Endothelial cell of umbilical vein (primary cell): ENCODE results near the gene SUFU. TPM values are rescaled to one million over a fixed set of nuclear protein-coding genes. Genes with fewer than 3 reads are reported as not detected.
A peak's percentile ranks its signal among the peaks of the same experiment; 100 is the strongest.

Source experiments
- BruUV-seq: library from RNA; stranded (reverse); fragments of 400-500 nt; replicated peaks from 2 replicates; lab custom pipeline; 2021; lab: Mats Ljungman, UMichigan
- CTCF ChIA-PET: fragments of 300-600, 350-600 bp; sonication (Branson Sonifier 250); formaldehyde crosslinking; loops from one replicate; lab custom pipeline; 2021; ENCODE audit warnings: antibody characterized with exemption, inconsistent platforms; lab: Charles Lee
- POLR2A ChIA-PET: fragments of 300-600, 350-600 bp; sonication (Branson Sonifier 250); formaldehyde crosslinking; loops from one replicate; lab custom pipeline; 2021; ENCODE audit warnings: antibody characterized with exemption, inconsistent platforms; lab: Charles Lee
- DNase-seq: peaks from one replicate; pipeline ENCODE4 v3.0.0-alpha.2; 2011; ENCODE audit warnings: low read depth, low spot score
- FAIRE-seq: peaks from 2 replicates; lab custom pipeline; 2011; peaks lifted over from hg19 to GRCh38; lab: Jason Lieb, UNC
- H2AFZ ChIP-seq: 2 replicates; pipeline ENCODE4 v1.6.0; 2012; ENCODE audit warnings: low read depth, low read length, control low read depth, inconsistent platforms
- H3K27ac ChIP-seq: 2 replicates; pipeline ENCODE4 v1.5.1; 2011; ENCODE audit warnings: low read depth, mild to moderate bottlenecking, control low read depth, low read length, moderate library complexity; ENCODE audit not compliant: insufficient read depth
- H3K27me3 ChIP-seq, 2 experiments: 2 replicates each; pipeline versions ENCODE4 v1.6.0 to v1.6.1; 2011; ENCODE audit warnings: low read length in 2 of 2, mixed read lengths in 1 of 2; ENCODE audit not compliant: control insufficient read depth in 2 of 2, insufficient read depth in 2 of 2
- H3K36me3 ChIP-seq, 2 experiments: 2 replicates in 1 of 2; 3 replicates in 1 of 2; pipeline ENCODE4 v1.5.1; 2011; ENCODE audit warnings: low read length in 2 of 2, mild to moderate bottlenecking in 1 of 2, moderate library complexity in 1 of 2; ENCODE audit not compliant: control insufficient read depth in 2 of 2, insufficient read depth in 2 of 2; ENCODE audit errors: extremely low read depth in 1 of 2
- H3K4me1 ChIP-seq: 3 replicates; pipeline ENCODE4 v1.5.1; 2011; ENCODE audit warnings: mild to moderate bottlenecking, low read length; ENCODE audit not compliant: control insufficient read depth, insufficient read depth; ENCODE audit errors: extremely low read depth
- H3K4me2 ChIP-seq: 2 replicates; pipeline ENCODE4 v1.6.1; 2011; ENCODE audit warnings: low read length, control low read depth, mixed read lengths; ENCODE audit not compliant: insufficient read depth
- H3K4me3 ChIP-seq, 3 experiments: fragments of 200-600 bp in 1 of 3; sonication (generic), shearing (Covaris generic) in 1 of 3; replicated peaks in 1 of 3; 2 replicates each; pipeline ENCODE4 v1.5.1; 2011 to 2016; ENCODE audit warnings: control low read depth in 3 of 3, low read length in 3 of 3, mild to moderate bottlenecking in 2 of 3, inconsistent platforms in 1 of 3, low read depth in 1 of 3, moderate library complexity in 1 of 3; ENCODE audit not compliant: insufficient read depth in 1 of 3
- H3K79me2 ChIP-seq: 2 replicates; pipeline ENCODE4 v1.6.0; 2012; ENCODE audit warnings: low read length, inconsistent platforms; ENCODE audit not compliant: control insufficient read depth, insufficient read depth
- H3K9ac ChIP-seq: replicated peaks from 2 replicates; pipeline ENCODE3; 2011; ENCODE audit warnings: low read length, control low read depth; ENCODE audit not compliant: insufficient read depth; ENCODE audit errors: extremely low read depth
- H3K9me1 ChIP-seq: replicated peaks from 3 replicates; pipeline ENCODE4 v1.6.0; 2011; ENCODE audit warnings: mild to moderate bottlenecking, low read length; ENCODE audit not compliant: control insufficient read depth, insufficient read depth; ENCODE audit errors: extremely low read depth
- H3K9me3 ChIP-seq: replicated peaks from 2 replicates; pipeline ENCODE4 v1.5.1; 2012; ENCODE audit warnings: low read length, inconsistent platforms; ENCODE audit not compliant: control insufficient read depth, insufficient read depth
- H4K20me1 ChIP-seq: replicated peaks from 2 replicates; pipeline ENCODE3; 2011; ENCODE audit warnings: mild to moderate bottlenecking, low read length; ENCODE audit not compliant: control insufficient read depth, insufficient read depth; ENCODE audit errors: extremely low read depth
- CTCF ChIP-seq, 2 donors: IDR thresholded peaks; 1 replicate in 1 of 2; 2 replicates in 1 of 2; pipeline ENCODE4 v1.5.1; 2011; ENCODE audit warnings: low read length in 2 of 2, mild to moderate bottlenecking in 2 of 2, moderate library complexity in 2 of 2, control low read depth in 1 of 2, inconsistent platforms in 1 of 2, low read depth in 1 of 2; ENCODE audit not compliant: insufficient read depth in 1 of 2; ENCODE audit errors: extremely low read depth in 1 of 2
- EZH2 ChIP-seq: IDR thresholded peaks from 2 replicates; pipeline ENCODE4 v1.6.1; 2012; ENCODE audit warnings: borderline replicate concordance, low read depth, mild to moderate bottlenecking, moderate library complexity, low read length, inconsistent platforms; ENCODE audit not compliant: severe bottlenecking
- FOS ChIP-seq: IDR thresholded peaks from 2 replicates; pipeline ENCODE4 v1.6.1; 2011; ENCODE audit warnings: mild to moderate bottlenecking, low read length, moderate library complexity, borderline replicate concordance; ENCODE audit not compliant: insufficient read depth
- GATA2 ChIP-seq: IDR thresholded peaks from 2 replicates; pipeline ENCODE4 v1.7.0; 2011; ENCODE audit warnings: low read depth, mild to moderate bottlenecking, moderate library complexity, mixed read lengths, low read length; ENCODE audit not compliant: insufficient read length, insufficient read depth
- JUN ChIP-seq: IDR thresholded peaks from 2 replicates; pipeline ENCODE4 v1.6.1; 2011; ENCODE audit warnings: borderline replicate concordance, low read depth; ENCODE audit not compliant: insufficient read length, insufficient read depth
- MAX ChIP-seq: IDR thresholded peaks from 2 replicates; pipeline ENCODE4 v1.6.1; 2011; ENCODE audit not compliant: insufficient read depth, insufficient read length
- MYC ChIP-seq: IDR thresholded peaks from one replicate; pipeline ENCODE4 v1.6.1; 2011; ENCODE audit warnings: mild to moderate bottlenecking, low read depth, low read length
- POLR2A ChIP-seq: IDR thresholded peaks from 2 replicates; pipeline ENCODE4 v1.6.1; 2012; ENCODE audit warnings: low read depth, mild to moderate bottlenecking, control low read depth, low read length
- POLR2AphosphoS5 ChIP-seq: IDR thresholded peaks from 2 replicates; pipeline ENCODE4 v1.6.1; 2012; ENCODE audit warnings: low read depth, mild to moderate bottlenecking, control low read depth, low read length, moderate library complexity; ENCODE audit not compliant: insufficient read depth
- dilution Hi-C: fragments of 300-500 bp; cut with MboI; formaldehyde crosslinking; loops from one replicate; pipeline ENCODE4 v1.15.0; 2019; ENCODE audit warnings: low sequenced_read_pairs; ENCODE audit not compliant: extremely low pct_ligation_motif_present
- intact Hi-C: fragments of 100-400 bp; cut with micrococcal nuclease; formaldehyde crosslinking; loops from one replicate; pipeline ENCODE4 v1.10.0; 2022
- polyA plus RNA-seq, 4 experiments: library from polyadenylated mRNA; depleted of rRNA in 3 of 4; stranded (reverse) in 3 of 4; unstranded in 1 of 4; fragments of >200 nt; gene quantifications; 2 replicates each; pipeline versions ENCODE4 v1.2.1 to v1.2.3, GENCODE V29; 2011 to 2012; ENCODE audit warnings: missing spikeins in 1 of 4
- total RNA-seq: library from RNA; stranded (reverse); gene quantifications from 2 replicates; pipeline ENCODE4 v1.2.3, GENCODE V29; 2021

The SUFU gene
- total and polyA plus RNA-seq, 2 donors (not counting 3 experiments of a cell fraction or from before 2014, with no cell fraction given): 10.1 to 16.3 TPM

GRCh38 chr10:102476466-102477141 is 27.2 kb upstream of the SUFU start:
- CTCF ChIA-PET: interaction anchor here (1.4 kb wide), 1 partner anchor 307 kb away, joined by 6 read pairs; no protein-coding TSS in a partner anchor
- Histone ChIP-seq H3K9ac (no peak overlapping the region), H3K4me1 (no peaks in the 10 kb centered on the region), H4K20me1 (no peaks in the 10 kb centered on the region), H3K36me3 (peaks cover 6 to 22% of the 10 kb centered on the region in 2 experiments), H3K4me3 (no peak overlapping the region), H3K27ac (no peak overlapping the region), H3K79me2 (no peaks in the 10 kb centered on the region), H3K27me3 (no peaks in the 10 kb centered on the region), H3K9me1 (no peaks in the 10 kb centered on the region), H2AFZ (no peak overlapping the region), H3K4me2 (no peak overlapping the region), H3K9me3 (no peaks in the 10 kb centered on the region)
- FAIRE-seq (no peak), DNase-seq (no peak)
- dilution Hi-C loops (no loop called here), intact Hi-C loops (no loop called here)
- POLR2A ChIA-PET: interaction anchor here (1.0 kb wide), 1 partner anchor 44 kb away, joined by 5 read pairs; the partner anchor contains the start of gene CUEDC2
- TF ChIP-seq CTCF (IDR thresholded peaks at IDR 0.05; ENCODE audit: extremely low read depth in 1 of 2, insufficient read depth in 1 of 2, low read depth in 1 of 2, low read length in 2 of 2): no peak
- TF ChIP-seq POLR2A: peak; percentile 17
- no TSS peak for BruUV-seq

GRCh38 chr10:102479651-102480050 is 24.1 kb upstream of the SUFU start:
- no TSS peak for BruUV-seq
- no peak overlapping the region for H3K27ac ChIP-seq
- H3K4me2 ChIP-seq: no peak overlapping the region
- no peak overlapping the region for H3K9ac ChIP-seq
- dilution Hi-C loops: no loop called here
- no peaks in the 10 kb centered on the region for H3K9me1 ChIP-seq
- intact Hi-C loops: loop anchor here (1.0 to 2.0 kb wide), 3 partner anchors 85 to 310 kb away; no protein-coding TSS in a partner anchor
- H3K4me3 ChIP-seq: no peak overlapping the region
- TF ChIP-seq EZH2: no peak
- no peak for TF ChIP-seq MAX
- no peak for TF ChIP-seq MYC
- TF ChIP-seq POLR2AphosphoS5: no peak
- TF ChIP-seq FOS: no peak
- no peak for TF ChIP-seq POLR2A
- TF ChIP-seq GATA2: no peak
- no peak for TF ChIP-seq CTCF (IDR thresholded peaks at IDR 0.05; ENCODE audit: extremely low read depth in 1 of 2, insufficient read depth in 1 of 2, low read depth in 1 of 2, low read length in 2 of 2)
- TF ChIP-seq JUN: no peak
- no peak overlapping the region for H2AFZ ChIP-seq
- H3K4me1 ChIP-seq: no peaks in the 10 kb centered on the region
- ChIA-PET POLR2A (interaction anchor here (0.5 kb wide), 1 partner anchor 356 kb away, joined by 5 read pairs; no protein-coding TSS in a partner anchor), CTCF (interaction anchor here (0.8 to 3.1 kb wide), 19 partner anchors 11 to 311 kb away, joined by 3 to 28 read pairs (median 5); partner anchors contain the start of genes ACTR1A, CUEDC2 and SUFU)
- DNase-seq: no peak
- H4K20me1 ChIP-seq: no peaks in the 10 kb centered on the region
- FAIRE-seq: no peak
- H3K27me3 ChIP-seq: no peaks in the 10 kb centered on the region
- H3K9me3 ChIP-seq: no peaks in the 10 kb centered on the region
- H3K36me3 ChIP-seq: peaks cover 29 to 46% of the 10 kb centered on the region in 2 experiments
- H3K79me2 ChIP-seq: no peaks in the 10 kb centered on the region
